Measurements from ENCODE around the gene MAS1L.

MAS1L gene

GRCh38 chr6:29510746-29511300 lies 23.1 kb upstream of the MAS1L start:
- DNase-seq (ENCODE audit: low read depth, low spot score) = no peak

- no peak for DNase-seq (ENCODE audit: low read depth, low spot score)
Observed at GRCh38 chr6:29510202-29510601, 22.4 kb upstream of the MAS1L start.

- DNase-seq (ENCODE audit: low read depth, low spot score) = no peak
Observed at GRCh38 chr6:29509711-29510110, 22.0 kb upstream of the MAS1L start.

GRCh38 chr6:29509239-29509638 lies 21.5 kb upstream of the MAS1L start:
- DNase-seq (ENCODE audit: low read depth, low spot score) = no peak

GRCh38 chr6:29507319-29507718 lies 19.6 kb upstream of the MAS1L start:
- no peak for DNase-seq (ENCODE audit: low read depth, low spot score)

- DNase-seq (ENCODE audit: low read depth, low spot score) = no peak
Observed at GRCh38 chr6:29506446-29507067, 18.8 kb upstream of the MAS1L start.

DNA sequence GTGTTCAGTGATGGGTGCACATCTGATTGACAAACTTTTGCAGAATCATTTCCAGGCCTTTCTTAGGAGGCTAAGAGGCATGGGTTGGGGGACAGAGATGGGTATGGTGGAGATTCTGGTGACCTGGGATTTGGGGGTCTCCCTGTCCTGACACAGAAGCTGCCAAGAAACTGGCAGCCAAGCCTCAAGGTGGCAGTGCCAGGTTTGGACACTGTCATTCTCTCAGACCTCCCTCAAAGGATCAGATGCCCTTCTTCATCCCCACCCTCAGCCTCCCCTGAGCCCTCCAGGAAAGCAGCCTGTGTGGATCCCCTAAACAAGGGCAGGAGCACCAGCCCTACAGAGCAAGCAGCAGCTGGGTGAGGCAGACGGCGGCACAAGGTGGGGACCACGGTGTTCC lies 18.1 kb upstream of the MAS1L start:
- no peak for DNase-seq (ENCODE audit: low read depth, low spot score)

DNA sequence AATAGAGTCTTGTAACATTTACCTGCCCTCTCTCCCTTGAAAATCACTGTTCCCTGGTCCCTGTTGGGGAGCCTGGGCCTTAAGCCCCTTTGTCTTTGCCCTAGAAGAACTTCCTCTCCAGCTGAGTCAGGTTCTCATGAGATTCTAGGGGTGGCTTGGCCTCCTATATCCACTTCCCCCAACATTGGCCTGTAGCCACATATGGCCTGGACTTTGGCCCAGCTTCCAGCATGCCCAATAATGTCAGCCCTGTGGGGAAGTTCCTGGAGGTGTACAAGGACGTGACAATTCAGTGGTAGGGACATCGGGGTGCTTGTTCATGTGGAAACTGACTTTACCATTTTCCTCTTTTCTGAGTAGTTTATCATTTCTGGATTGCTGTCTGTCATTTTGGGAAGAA lies 17.2 kb upstream of the MAS1L start:
- no peak for DNase-seq (ENCODE audit: low read depth, low spot score)

DNA sequence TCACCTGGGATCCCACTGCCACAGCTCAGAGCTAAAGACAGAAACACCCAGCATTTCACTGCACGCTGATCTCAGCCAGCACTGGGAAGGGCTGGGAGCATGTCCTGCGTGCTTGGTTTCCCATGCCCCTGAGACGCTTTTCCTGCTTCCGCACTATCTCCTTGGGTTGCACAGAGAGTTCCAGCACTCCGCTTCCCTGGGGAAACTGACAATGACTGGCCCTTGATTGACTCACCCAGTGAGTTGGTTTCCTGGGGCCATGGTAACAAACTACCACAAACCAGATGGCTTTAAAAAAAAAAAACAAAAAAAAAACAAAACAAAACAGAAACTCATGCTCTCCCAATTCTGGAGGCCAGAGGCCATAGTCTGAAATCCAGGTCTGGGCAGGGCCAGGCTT lies 14.8 kb upstream of the MAS1L start:
- DNase-seq (ENCODE audit: low read depth, low spot score) = no peak

- no peak for DNase-seq (ENCODE audit: low read depth, low spot score)
Observed at GRCh38 chr6:29502181-29502580, 14.4 kb upstream of the MAS1L start.

DNA sequence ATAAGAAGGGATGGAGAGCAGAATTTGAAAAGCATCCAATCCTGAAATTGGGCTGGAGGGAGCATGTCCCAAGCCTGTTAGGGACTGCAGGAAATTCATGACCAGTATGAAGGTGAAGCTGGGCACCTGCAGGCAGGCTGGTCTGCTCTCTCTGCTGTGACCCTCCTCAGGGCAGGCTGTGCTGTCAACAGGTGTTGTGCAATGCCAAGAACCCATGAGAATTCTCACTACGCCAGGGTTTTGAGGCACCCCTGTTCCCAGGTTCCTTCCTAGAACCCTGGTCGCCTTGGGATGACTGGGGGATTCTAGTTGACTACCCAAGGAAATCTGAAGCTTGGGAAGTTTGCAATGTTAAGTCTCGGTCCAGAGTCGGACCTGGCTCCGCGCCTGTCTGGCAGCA lies 13.3 kb upstream of the MAS1L start:
- no peak for DNase-seq (ENCODE audit: low read depth, low spot score)

DNA sequence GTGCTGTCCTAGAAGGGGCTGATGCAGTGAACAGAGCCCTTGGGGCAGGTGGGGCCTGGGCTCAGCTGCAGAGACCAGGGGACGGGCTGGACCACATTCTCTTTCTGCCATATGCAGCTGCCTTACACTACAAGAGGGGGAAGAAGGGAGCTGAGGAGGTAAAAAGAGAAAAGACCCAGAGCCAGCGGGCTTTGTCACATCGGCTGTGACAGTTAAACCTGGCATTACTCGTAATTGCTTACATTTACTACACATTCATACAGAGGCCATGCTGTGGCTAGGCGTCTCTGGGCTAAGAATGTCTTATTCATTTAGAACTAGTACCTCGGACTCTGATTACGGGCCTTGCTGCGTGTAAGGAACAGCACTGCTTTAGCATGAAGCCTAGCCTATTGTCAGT lies 12.8 kb upstream of the MAS1L start:
- DNase-seq (ENCODE audit: low read depth, low spot score) = no peak

DNA sequence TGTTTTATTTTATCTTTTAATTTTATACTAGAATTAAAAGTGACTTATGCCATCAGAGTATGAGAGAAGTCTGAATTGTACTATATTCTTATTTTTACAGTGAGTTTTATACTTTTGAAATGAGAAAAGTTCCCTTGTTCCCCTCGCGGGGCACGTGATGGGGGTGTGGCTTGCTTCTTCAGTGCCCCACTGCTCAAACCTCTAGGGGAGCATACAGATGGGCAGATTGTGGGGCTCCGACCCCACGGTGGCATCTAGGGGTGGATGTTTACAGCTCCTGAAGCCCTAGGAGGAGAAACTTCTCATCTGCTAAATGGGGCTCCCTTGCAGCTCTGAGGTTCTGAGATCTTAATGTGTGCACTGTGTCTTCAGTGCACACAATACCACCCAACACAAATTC lies 11.9 kb upstream of the MAS1L start:
- no peak for DNase-seq (ENCODE audit: low read depth, low spot score)

DNA sequence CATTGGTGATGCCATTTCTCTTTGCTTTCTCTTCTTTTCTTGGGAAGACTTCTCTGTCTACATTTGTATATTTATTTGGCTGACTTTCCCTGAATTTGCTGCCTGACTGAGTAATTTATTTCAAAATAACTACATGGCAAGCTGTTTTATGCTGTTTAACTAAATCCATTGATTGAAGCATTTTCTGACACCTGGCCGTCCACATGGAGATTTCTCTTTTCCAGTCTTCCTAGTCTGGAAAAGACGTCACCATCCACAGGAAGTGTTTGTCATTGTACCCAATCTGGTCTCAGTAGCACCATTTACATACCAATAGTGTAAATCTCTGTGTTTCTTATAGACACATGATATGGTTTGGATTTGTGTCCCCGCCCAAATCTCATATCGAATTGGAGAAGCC lies 9.2 kb upstream of the MAS1L start:
- DNase-seq (ENCODE audit: low read depth, low spot score) = no peak

DNA sequence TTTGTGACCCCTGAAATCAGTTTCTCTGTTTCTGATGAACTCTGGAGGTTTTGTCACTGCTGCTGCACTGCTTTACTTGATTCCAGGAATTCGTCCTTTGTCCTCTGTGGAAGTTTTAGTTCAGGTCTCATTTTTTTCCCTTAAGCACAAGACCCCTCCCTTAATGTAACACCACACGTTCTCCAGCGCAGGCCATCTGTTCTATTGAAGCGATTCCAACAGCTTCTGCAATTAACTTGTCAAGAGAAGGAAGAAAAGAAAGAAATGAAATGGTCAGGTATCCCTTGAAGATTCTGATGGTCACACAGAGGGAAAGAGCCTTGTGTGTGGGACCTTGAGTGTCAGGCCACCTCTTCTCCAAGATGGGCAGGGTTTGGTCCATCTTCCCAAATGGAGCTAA lies 7.8 kb upstream of the MAS1L start:
- no peak for DNase-seq (ENCODE audit: low read depth, low spot score)

GRCh38 chr6:29494131-29494530 lies 6.4 kb upstream of the MAS1L start:
- no peak for DNase-seq (ENCODE audit: low read depth, low spot score)

DNA sequence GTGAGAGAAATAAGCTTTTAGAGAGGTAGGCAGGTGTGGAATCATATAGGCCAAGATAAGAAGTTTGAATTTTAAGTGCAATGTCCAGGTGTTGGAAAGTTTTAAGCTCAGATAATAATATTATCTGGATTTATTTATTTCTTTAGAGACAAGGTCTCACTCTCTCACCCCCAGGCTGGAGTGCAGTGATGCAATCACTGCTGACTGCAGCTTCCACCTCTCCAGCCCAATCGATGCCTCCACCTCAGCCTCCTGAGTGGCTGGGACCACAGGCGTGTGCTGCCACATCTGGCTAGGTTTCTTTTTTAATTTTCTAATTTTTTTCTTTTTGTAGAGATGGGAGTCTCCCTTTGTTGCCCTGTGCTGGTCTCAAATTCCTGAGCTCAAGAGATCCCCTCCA lies 5.5 kb upstream of the MAS1L start:
- DNase-seq (ENCODE audit: low read depth, low spot score) = no peak

DNA sequence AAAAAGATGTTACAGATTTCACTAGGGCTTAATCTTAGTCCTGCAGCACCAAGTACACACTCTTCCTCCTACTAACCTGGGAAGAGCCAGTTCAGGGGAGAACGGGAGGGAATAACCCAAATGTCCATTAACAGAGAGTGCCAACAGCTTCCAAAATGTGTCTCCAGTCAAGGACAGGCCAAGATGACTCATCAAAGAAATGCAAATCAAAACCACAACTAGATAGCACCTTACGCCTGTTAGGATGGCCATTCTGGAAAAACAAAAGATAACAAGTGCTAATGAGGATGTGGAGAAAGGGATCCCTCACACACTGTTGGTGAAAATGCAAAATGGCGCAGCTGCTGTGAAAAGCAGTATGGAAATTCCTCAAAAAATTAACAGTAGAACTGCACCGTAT lies 3.8 kb upstream of the MAS1L start:
- DNase-seq (ENCODE audit: low read depth, low spot score) = no peak

GRCh38 chr6:29490552-29490951 lies 2.8 kb upstream of the MAS1L start:
- DNase-seq (ENCODE audit: low read depth, low spot score) = no peak

DNA sequence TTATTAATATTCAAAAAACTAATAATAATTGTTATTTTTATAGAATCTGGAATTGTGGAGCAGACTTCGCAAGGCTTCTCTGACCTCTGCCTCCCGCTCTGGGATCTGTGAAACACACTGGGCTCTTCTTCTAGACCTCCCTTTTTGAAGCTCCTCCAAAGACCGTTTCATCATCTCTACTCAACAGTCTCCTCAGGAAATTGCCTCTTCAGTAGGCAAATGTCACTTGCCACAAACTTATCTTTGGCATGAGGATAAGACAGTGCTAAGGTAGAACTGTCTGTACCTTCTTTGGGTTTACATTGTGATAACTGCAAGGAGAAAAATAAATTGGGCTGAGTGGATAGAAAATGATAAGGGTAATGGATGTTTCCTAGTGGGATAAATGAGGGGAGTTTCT lies 2.3 kb upstream of the MAS1L start:
- no peak for DNase-seq (ENCODE audit: low read depth, low spot score)

GRCh38 chr6:29489286-29489685 lies 1.5 kb upstream of the MAS1L start:
- DNase-seq (ENCODE audit: low read depth, low spot score) = no peak

- no peak for DNase-seq (ENCODE audit: low read depth, low spot score)
Observed at GRCh38 chr6:29488874-29489273, 1.1 kb upstream of the MAS1L start.

GRCh38 chr6:29487131-29487530 lies 625 bp downstream of the MAS1L start:
- DNase-seq (ENCODE audit: low read depth, low spot score) = no peak

- no peak for DNase-seq (ENCODE audit: low read depth, low spot score)
Observed at GRCh38 chr6:29486577-29486976, 1.2 kb downstream of the MAS1L start.

Data from activated naive CD8-positive, alpha-beta T cell treated with anti-CD3 and anti-CD28 coated beads, Interleukin-2, amount 50 U/mL, for 16 hours (primary cell).